NCI-H526 treated with DMSO at 0.1 percent for 48 hours (cell line): ENCODE results near the gene CACNA1C.
"Not testable (repeated sequence)": the region's sequence is repeated elsewhere in the genome, so short reads cannot be mapped to it uniquely, and the experiment has no call there.

ENCODE experiments used
- DNase-seq: peaks from one replicate; lab custom pipeline; 2025; lab: John Stamatoyannopoulos, UW

The CACNA1C gene

DNA sequence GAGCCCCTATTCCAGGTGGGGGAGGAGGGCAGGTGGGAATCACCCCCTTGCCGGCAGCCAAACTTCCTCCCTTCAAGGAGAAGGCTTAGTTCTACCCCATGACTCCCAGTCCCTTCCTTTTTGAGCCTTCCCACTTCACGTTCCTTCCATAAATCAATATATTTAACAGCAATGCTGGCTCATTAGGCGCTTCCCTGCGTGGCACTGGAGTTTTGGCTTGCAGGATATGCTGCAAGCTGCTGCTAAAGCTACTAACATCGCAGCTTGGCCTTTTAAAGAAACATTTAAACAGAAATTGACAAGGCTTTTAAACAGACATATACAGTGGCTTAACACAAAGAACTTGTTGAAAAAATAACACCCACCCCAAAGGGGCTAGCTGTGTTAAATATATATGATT, 434.0 kb downstream of the CACNA1C start:
- no peak for DNase-seq

DNA sequence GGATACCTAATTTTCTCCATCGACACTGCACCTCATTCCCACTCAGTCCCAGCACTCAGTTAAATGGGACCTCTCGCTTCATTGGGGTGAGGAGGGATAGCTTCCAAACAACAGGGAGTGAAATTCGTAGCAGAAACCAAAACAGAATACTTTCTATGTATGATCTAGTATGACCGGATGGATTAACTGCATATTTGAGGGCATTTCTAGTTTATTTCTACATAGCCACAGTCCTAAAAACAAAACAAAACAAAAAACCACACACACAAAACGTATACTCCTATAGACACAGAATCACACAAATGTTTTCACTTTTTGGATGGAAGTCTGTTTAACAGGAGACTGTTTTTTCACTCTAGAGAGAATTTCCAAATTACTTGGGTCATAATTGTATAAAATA, 434.5 kb downstream of the CACNA1C start:
- no peak for DNase-seq

DNA sequence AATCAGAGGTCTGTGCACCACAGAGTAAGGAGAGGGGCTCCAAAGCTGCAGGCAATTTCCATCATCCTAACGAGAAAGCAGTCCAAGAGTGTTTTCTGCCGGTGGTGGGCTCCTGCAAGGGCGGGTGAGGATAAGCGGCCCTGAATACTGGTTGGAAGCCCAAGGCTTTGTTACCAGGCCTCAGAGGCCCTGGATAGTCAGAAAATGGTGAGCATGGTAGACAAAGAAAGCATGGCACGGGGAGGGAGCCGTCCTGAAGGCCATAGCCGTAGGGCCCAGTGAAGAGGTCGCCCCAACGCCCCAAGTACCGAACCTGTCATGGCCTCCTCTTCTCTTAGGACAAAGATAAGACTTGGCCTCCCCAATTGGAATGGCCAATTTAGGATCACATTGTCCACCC, 435.3 kb downstream of the CACNA1C start:
- DNase-seq: no peak

DNA sequence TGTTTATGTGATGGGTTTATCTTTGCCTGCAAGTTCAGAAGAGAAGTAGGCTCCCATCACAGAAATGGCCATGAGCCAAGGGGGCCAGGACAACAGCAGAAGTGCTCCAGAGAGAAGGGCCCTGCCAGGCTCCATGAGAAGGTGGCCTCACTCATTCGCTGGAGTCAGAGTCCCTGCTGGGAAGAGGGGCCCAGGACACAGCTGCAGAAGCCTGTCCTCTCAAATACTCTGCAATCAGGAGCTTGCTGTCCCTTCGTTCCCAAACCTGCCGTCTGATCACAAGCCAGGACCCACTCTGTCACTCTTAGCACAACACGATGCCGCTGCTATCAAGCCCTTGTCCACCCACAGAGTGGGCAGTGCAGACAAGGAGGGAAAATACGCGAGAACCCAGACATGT, 435.8 kb downstream of the CACNA1C start:
- DNase-seq: no peak

DNA sequence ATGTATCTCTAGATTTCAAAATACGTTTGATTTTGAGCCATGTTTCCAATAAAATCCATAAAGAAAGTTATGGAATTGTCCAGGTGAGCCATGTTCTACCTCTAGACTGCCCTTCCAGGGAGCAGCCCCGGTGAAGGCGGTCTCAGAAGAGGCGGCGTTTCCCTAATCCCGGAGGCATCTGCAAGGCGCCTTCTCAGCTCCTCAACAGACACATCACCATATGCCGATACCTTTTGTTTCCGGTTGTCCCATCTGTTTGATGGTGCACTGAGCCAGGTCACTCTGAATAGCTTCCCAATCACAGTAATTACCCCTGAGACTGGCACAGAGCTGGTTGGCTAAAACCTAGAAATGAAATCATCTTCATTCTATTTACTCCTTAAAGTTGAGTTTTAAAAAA, 436.5 kb downstream of the CACNA1C start:
- no peak for DNase-seq

DNA sequence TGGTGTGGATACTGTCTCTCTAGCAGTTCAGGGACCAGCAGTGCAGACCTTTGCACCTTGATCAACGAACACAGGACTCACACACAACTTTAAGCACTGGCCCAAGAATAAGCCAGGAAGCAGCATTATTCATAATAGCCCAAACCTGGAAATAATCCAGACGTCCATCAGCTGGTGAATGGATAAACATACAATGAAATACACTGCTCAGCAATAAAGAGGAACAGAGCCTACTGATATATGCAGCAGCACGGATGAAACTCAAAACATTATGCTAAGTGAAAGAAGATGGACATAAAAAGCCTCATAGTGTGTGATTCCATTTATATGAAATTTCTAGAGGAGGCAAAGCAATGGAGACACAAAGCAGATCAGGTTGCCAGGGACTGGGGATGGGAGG, 438.0 kb downstream of the CACNA1C start:
- no peak for DNase-seq

DNA sequence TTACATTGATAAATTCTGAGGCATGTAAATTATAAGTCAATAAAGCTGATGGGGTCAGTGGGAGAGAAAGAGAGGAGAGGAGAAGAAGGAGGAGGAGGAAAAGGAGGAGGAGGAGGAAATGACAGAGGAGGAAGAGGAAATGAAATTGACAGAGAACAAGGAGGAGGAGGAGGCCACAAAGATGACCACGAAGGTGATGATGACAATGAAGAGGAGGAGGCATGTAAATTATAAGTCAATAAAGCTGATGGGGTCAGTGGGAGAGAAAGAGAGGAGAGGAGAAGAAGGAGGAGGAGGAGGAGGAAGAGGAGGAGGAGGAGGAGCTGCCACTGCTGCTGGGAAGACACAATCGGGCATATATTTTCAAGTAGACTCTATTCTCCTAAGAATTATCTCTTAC, 438.6 kb downstream of the CACNA1C start:
- DNase-seq: not testable (repeated sequence)

DNA sequence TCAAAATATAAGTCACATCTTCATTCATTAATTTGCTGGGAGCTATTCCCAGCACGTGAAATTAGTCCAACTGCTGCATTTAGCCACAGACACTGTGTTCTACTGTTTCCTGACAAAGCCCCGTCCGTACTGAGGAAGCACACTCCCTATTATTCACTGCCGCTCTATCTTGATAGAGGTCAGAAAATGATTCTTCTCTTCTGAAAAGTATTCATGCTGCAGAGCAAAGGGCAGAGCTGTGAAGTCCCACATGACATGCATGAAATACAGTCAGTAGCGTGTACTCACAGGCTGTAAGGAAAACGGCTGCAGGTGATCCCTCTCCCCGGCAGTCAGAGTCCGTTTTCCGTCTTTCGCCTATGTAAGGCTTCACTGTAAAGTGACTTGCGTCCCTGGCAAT, 439.4 kb downstream of the CACNA1C start:
- DNase-seq: no peak

DNA sequence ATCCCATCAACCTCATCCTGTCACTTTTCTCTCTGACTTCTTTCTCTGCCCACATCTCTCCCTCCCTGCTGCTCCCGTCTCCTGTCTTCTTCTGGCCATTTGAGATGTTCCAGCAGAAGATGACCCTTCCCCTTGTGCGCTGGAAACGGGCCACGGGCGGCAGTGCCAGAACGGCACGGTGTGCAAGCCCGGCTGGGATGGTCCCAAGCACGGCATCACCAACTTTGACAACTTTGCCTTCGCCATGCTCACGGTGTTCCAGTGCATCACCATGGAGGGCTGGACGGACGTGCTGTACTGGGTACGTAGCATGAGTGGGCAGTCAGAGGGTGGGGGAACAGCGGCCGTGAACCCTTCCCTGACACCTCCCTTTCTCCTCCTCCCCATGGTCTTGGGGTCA, 440.3 kb downstream of the CACNA1C start:
- no peak for DNase-seq

DNA sequence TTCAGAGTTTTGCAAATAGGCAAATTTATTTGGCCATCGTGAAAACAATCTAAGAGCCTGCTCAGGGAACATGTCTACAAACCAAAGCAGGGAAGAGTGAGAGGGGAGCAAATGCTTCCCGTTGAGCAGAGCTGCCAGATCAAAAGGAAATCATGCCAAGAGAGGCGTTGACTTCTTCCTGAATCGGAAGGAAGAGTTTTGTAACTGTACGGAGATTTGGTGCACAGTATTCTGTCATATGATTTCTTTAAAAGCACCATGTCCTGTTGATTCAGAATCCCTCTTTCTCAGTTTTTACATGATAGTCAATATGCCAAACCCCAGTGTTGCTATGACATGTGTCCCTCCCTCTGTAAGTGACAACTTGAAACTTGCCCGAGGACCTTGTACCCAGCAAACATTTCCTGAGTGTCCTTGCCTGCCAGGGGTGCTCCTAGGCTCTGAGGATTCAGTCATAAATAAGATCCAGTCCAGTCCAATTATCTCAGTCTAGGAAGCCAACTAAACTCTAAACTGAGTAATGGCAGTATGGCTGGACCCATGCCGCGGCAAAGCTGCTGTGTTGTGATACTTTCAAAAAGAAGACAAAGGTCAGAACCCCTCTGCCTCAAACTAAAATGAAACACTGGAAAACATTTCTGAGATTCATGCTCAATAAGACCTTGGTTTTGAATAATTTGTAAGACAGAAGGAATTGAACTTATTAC, 441.9 kb downstream of the CACNA1C start:
- no peak for DNase-seq

DNA sequence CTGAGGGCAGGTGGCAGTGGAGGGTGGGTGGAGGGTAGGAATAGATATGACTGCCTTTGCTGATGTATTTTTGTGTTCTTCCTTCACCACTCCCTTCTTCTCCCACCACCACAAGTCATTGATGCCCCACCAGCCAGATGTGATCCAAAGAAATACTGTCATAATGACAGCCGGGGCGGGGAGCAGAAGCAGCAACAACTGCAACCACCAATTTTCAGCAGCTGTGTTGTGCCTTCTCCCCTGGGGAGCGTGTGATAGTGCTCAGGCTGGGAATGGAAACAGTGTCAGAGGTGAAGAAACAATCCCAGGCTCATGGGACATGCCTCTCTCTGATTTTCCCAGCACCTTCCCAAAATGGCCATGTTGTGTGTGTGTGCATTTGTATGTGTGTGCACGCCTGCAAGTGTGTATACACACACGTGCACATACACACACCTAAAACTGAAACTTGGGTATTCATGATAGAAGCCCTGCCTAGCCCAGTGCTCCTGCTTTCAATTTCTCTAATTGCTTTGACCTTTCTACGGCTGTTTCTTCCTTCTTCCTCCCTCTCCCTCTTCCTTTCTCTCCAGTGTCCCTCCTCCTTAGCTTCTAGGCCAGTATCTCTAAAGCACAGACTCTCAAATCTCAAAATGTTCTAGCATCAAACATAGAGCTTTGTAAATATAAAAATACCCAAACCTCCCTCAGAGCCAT, 442.8 kb downstream of the CACNA1C start:
- DNase-seq: no peak

DNA sequence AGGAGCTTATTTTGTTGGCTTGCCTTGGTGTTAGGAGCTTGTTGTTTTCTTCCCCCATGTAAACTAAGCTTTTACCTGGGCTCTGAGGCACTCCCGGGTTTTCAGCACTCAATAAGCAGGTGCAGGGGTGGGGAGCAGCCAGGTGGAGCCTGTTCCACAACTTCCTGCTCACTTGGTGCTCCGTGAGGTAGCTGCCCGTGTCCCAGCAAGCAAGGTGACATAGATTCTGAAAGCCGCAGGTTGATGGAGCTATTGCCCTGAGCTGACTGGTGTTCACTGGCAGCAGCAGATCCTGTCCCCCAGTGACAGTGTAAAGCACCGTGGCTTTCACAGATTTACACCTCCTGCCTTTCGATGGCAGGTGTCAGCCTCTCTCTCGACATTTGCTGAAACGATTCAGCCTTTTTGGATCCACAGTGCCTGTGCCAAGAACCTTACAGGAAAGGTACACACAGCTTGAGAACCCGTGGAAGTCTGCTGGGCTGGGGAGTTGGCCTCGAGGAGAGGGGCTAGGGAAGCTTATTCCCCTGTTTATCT, 446.2 kb downstream of the CACNA1C start:
- no peak for DNase-seq

DNA sequence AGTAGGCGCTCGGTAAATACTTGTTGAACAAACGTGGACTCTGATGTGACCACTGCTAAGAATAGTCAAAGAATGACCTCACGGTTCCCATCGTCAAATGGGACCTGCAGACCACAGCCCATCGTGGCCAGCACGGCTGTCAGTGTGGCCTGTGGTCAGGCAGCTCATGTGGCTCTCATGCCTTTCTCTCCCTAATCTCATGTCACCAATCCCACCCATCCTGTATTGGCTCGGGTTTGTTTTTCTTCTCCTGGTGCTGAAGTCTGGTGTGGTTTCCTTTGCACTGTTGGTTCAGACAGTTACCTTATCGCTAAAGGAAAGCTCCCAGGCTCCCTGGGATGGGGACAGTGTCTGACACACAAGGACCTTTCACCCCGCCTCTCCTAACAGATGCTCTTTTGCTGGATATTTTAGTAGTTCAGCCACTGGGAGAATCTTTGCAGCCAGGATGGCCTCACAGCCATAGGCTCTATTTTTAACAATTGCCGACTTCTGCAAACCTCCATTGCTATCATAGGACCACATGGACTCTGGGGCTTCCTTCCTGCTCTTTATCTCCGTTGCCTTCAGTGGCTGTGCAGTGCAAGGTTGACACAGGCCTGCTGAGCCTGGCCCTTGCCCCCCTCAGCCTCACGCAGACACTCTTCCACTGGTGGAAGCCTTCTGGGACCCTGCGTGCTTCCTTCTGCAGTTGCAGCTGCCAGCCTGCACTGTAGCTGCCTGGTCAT, 448.8 kb downstream of the CACNA1C start:
- DNase-seq: no peak

DNA sequence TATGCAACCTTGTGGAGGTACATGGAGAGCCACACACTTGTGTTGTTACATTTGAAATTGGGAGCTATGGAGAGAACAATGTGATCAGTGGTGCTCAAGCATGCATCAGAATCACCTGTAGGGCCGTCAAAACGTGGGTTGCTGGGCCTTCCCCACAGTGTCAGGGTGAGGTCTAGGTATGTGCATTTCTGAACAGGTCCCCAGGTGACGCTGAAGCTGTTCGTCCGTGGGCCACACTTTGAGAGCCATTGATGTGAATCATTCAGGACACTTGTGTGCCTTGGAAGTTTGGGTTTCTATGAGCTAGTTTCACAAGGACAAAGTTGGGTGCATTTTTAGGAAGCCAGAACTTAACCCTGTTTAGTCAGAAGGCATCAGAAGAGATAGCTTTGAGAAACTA, 450.2 kb downstream of the CACNA1C start:
- no peak for DNase-seq

DNA sequence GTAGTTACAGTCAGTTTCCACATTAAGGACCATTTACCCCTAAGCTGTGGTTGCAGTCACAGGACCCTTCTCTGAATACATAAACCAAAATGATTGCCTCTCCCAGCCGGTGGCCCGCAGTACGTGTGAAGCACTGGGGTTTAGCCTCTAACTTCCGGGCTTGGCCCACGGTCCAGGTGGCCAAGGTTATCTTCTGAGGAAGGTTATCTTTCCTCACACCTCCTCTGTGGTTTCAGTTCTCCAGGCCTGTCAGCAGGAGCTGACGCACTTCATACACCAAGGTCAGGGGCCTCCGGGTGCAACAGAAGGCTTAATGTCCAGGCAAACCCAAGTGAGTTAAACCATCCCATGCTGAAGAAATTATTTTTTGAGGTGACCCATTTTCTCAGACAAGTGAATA, 451.0 kb downstream of the CACNA1C start:
- no peak for DNase-seq

DNA sequence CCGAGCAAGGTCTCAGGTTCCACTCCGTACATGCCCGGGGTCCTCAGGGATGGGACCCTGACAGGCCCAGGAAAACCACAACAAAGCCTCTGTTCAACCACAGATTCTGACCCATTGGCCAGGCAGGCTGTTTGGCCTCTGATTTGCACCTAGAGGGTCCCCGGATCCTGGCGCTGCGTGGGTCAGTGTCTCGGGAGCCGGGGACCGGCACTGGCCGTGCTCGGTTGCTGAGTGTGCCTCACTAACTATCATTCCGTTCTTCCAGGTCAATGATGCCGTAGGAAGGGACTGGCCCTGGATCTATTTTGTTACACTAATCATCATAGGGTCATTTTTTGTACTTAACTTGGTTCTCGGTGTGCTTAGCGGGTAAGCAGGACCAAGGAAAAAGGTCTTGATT, 451.8 kb downstream of the CACNA1C start:
- DNase-seq: no peak

DNA sequence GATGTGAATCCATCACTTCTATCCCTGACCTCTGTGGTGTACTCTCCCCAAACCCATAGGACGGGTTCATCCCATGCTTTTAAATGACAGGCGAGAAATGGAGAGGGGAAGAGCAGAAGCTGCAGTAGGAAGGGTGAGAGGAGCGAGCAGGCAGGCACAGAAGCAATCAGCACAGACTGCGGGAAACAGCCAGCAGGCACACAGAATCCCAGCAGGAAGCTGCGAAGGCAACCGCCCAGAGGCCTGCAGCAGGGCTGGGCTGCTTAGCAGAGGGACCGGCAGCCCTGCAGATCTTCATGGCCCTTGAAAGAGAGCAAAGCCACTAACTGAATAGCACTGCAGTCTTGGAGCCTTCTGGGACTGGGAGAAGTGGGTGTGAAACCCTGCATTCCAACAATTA, 455.0 kb downstream of the CACNA1C start:
- DNase-seq: no peak

DNA sequence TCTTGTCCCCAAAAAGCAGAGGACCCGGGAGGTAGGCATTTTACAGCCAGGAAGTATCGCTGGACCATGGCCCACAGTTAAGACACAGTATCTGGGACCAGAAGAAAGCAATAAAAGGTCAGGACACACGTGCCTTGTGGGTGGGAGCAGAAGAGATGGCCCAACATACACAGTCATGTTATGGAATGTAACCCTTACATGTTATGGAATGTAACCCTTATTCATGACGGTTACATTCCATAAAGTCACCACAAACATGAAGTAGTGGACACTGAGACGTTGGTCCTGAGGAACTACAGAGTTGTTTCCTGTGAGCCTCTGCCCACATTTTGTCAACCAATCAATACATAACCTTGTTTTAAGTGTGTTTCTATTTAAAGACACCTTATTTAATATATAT, 456.4 kb downstream of the CACNA1C start:
- no peak for DNase-seq

DNA sequence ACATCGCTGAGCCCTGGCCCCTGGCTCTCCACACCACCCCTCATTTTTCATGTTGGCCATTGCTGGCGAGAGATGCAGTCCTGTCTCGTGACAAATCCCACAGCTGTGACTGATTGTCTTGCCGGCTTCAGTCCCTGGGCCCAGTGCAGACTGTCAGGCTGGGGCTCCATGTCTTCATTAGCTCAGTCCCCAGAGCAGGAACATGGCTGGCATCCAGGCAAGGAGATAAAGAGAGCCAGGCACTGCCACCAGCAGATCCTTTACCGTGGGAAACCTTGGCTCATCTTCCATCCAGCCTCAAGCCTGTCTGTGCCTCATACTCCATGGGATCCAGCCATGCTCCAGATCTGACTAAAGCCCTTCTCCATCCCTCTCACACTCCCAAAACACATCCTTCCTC, 457.3 kb downstream of the CACNA1C start:
- no peak for DNase-seq

DNA sequence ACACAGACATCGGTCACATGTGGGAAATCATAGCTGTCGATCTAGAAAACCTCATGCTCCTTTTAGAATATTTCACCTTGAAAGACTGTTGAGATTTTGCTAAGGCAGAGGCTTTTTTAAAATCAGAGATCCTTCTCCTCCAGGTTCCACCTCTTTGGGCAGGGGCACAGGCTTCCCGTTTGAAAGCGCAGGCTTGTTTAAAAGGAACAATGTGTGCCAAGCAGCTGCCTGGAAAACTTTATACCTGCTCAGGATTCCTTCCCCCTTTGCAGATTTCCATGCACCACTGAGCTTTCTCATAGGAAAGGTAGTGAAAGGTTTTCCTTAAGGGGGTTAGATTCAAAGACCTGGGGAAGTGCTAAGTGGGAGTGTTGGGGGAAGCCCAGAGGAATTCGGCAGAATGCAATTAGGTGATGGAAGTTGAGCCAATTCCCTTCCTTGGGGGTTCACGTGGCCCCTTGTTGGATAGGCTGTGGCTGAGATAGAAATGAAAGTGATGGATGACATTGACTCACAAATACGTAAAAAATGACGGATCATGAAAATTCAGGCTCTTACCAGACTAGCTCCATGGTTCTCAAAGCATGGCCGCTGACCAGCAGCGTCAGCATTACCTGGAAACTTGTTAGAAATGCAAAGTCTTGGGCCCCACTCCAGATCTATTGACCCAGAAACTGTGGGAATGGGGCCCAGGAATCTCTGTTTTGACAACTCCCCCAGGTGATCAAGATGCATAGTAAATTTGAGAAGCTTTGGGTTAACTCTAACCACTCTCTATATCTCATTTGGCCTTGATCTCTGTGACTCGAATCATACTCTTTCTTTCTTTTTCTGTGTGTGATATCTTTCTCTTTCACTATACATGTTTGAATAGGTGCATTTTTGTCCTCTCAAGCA, 460.6 kb downstream of the CACNA1C start:
- no peak for DNase-seq

DNA sequence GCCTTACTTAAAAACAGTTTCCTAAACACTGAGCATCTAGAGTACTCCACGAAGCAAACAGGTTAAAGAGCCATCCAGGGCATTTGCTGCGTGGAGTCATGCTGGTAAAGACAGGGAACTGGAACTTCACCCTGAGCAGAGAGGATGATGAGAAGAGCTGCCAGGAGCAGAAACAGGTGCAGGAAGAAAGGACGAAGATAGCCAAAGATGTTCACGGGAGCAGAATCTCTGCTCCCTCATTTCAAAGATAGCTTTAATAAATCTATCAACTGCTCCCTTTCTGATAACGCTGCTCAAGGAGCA, 461.2 kb downstream of the CACNA1C start:
- DNase-seq: no peak

DNA sequence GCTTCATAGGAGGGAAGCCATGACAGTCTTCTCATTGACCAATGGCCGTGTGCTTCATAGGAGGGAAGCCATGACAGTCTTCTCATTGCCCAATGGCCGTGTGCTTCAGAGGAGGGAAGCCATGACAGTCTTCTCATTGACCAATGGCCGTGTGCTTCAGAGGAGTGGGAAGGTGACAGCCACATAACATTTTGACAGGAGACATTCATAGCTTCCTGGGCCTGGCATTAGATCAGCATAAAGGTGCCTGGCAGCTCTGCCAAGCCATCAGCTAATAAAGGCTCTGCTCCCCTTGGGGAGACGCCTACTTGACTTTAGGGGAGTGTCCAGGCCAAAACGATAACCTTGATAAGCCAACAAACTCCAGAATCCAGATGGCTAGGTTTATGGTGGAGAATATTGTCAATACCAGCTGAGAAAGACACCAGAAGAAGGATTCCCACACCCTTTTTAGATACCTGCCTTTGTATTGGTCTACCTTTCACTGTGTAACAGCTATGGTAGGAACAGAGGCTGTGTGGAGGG, 468.0 kb downstream of the CACNA1C start:
- no peak for DNase-seq
